GM12874 (cell line): ENCODE data around the gene TUFT1.

Source experiments
- TF ChIP-seq, protein P1 (sequence below): IDR thresholded peaks from 2 replicates; pipeline ENCODE4 v1.5.1; 2011; ENCODE audit warnings: low read depth, mild to moderate bottlenecking, control low read depth, low read length, moderate library complexity; ENCODE audit not compliant: insufficient read depth

The TUFT1 gene

DNA sequence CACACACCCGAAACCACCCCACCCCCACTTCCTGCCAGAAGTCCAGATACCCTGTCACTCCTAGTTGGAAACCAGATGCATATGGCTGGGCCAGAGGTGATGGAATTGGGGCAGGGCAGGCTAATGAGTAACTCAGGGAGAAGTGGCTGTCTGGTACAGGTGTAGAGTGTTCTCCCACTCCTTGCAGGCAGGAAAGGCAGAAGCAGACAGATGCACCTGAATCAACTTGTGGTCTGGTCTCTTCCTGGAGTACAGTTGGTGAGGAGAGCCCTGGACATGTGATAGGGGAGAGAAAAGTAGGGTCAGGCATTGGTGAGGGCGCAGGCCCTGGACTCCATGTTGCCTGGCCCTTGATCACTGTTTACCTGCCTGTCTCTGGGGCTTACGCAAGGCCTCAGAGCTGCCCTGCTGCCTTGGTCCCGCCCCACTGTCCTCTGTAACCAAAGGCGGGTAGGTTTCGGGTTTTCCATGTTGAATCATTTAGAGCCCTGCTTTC, 26.4 kb upstream of the TUFT1 start:
- TF ChIP-seq, protein P1, sequence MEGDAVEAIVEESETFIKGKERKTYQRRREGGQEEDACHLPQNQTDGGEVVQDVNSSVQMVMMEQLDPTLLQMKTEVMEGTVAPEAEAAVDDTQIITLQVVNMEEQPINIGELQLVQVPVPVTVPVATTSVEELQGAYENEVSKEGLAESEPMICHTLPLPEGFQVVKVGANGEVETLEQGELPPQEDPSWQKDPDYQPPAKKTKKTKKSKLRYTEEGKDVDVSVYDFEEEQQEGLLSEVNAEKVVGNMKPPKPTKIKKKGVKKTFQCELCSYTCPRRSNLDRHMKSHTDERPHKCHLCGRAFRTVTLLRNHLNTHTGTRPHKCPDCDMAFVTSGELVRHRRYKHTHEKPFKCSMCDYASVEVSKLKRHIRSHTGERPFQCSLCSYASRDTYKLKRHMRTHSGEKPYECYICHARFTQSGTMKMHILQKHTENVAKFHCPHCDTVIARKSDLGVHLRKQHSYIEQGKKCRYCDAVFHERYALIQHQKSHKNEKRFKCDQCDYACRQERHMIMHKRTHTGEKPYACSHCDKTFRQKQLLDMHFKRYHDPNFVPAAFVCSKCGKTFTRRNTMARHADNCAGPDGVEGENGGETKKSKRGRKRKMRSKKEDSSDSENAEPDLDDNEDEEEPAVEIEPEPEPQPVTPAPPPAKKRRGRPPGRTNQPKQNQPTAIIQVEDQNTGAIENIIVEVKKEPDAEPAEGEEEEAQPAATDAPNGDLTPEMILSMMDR: no peak

DNA sequence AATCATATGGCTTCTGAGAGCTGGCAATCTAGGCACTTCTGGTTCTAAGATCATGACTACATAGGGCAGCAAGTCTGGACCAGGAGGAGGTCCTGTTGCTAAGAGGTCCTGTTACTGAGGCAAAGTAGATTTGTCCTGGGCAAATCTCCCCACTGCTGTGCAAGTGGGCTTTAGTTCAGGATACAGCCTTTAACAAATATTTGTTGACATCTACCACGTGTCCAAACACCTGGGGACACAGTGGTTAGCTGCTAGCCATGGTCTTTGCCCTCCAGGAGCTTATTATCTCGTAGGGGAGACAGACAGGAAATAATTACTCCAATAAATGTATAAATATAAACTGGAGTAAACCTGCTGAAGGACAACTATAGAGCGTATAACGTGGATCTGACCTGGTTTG, 25.7 kb upstream of the TUFT1 start:
- TF ChIP-seq, protein P1: no peak

DNA sequence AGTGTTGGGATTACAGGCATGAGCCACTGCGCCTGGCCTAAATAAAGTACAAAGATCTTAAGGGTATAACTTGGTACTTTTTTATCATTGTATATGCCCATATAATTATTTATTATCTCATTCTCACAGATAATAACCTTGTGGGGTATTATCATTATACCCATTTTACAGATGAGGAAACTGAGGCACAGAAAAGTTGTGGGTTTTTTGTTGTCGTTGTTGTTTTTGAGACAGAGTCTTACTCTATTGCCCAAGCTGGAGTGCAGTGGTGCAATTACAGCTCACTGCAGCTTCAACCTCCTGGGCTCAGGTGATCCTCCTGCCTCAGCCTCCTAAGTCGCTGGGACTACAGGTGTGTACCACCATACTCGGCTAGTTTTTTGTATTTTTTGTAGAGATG, 24.8 kb upstream of the TUFT1 start:
- TF ChIP-seq, protein P1: no peak

DNA sequence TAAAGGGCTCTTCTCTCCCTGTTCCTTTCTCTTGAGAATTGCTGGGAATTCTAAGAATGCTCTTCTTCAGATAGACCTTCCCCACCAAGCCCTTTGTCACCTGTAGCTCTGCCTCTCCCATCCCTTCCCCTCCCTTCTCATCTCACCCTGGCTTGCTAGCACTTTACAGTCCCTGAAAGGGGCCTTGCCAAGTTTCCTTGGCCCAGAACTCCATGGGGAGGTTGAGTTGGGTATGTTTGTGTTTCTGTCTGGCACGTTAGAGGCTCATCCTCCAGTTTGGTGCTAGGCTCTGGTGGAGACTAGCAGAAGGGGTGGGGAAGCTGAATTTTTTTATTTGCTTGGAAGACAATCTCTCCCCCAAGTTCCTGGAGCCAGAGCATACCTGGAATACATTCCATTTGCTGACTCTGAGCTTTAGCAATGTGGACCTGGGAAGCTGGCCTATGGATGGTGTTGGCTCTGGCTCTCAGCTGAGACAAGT, 24.0 kb upstream of the TUFT1 start:
- TF ChIP-seq, protein P1: no peak

DNA sequence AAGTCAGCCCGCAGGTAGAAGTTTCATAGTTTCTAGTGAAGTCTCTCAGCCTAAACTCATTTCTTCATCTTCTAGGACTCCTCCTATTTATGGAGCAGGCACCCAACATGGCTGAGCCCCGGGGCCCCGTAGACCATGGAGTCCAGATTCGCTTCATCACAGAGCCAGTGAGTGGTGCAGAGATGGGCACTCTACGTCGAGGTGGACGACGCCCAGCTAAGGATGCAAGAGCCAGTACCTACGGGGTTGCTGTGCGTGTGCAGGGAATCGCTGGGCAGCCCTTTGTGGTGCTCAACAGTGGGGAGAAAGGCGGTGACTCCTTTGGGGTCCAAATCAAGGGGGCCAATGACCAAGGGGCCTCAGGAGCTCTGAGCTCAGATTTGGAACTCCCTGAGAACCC, 21.7 kb upstream of the TUFT1 start:
- TF ChIP-seq, protein P1: no peak

DNA sequence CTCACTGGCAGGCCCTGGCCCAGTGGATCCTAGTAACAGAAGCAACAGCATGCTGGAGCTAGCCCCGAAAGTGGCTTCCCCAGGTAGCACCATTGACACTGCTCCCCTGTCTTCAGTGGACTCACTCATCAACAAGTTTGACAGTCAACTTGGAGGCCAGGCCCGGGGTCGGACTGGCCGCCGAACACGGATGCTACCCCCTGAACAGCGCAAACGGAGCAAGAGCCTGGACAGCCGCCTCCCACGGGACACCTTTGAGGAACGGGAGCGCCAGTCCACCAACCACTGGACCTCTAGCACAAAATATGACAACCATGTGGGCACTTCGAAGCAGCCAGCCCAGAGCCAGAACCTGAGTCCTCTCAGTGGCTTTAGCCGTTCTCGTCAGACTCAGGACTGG, 21.2 kb upstream of the TUFT1 start:
- TF ChIP-seq, protein P1: no peak

DNA sequence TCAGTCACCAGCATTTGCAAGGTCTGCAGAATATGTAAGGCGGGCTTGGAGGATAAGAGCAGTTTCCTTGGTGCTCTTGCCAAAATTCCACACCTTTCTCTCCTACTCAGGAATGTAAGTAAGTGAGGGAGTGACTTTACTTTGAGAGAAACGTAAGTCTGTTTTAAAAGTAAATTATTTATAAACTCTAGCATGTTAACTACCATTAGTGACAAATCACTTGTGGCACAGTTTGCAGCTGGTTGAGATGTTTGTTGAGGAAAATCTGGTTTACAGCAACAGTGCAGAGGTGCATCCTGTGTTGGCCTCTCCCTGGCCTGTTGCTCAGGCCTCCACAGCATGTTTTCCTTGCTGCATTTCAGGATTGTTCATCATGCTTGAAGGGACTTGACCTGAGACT, 20.4 kb upstream of the TUFT1 start:
- TF ChIP-seq, protein P1: no peak
